ENCODE data around the gene COPS8.
A peak's percentile ranks its signal among the peaks of the same experiment; 100 is the strongest.

The COPS8 gene

GRCh38 chr2:237122214-237122666, 36.6 kb downstream of the COPS8 start:
- Histone ChIP-seq H3K27ac (ENCODE audit: low read length) (no peak overlapping the region), H3K9ac (ENCODE audit: low read length in 2 of 2) (no peak overlapping the region), H3K4me3 (ENCODE audit: low read length in 2 of 2) (no peak overlapping the region), H3K27me3 (ENCODE audit: control insufficient read depth in 1 of 2, insufficient read depth in 2 of 2, low read length in 2 of 2) (no peaks in the 10 kb centered on the region), H3K9me3 (ENCODE audit: control insufficient read depth in 2 of 2, low read length in 2 of 2) (no peaks in the 10 kb centered on the region), H3K4me1 (ENCODE audit: control insufficient read depth, insufficient read depth, low read length) (peaks cover 17% of the 10 kb centered on the region), H3K36me3 (ENCODE audit: control insufficient read depth in 2 of 2, insufficient read depth in 2 of 2, low read length in 2 of 2) (no peaks in the 10 kb centered on the region)

GRCh38 chr2:237124820-237125219, 39.1 kb downstream of the COPS8 start:
- Histone ChIP-seq H3K4me3 (ENCODE audit: low read length in 2 of 2) (peak overlapping the region in 1 of 2 donors; percentile 8), H3K9me3 (ENCODE audit: control insufficient read depth in 2 of 2, low read length in 2 of 2) (no peaks in the 10 kb centered on the region), H3K9ac (ENCODE audit: low read length in 2 of 2) (no peak overlapping the region), H3K27me3 (ENCODE audit: control insufficient read depth in 1 of 2, insufficient read depth in 2 of 2, low read length in 2 of 2) (no peaks in the 10 kb centered on the region), H3K27ac (ENCODE audit: low read length) (peak overlapping the region; percentile 90), H3K36me3 (ENCODE audit: control insufficient read depth in 2 of 2, insufficient read depth in 2 of 2, low read length in 2 of 2) (no peaks in the 10 kb centered on the region), H3K4me1 (ENCODE audit: control insufficient read depth, insufficient read depth, low read length) (peaks cover 38% of the 10 kb centered on the region)

DNA sequence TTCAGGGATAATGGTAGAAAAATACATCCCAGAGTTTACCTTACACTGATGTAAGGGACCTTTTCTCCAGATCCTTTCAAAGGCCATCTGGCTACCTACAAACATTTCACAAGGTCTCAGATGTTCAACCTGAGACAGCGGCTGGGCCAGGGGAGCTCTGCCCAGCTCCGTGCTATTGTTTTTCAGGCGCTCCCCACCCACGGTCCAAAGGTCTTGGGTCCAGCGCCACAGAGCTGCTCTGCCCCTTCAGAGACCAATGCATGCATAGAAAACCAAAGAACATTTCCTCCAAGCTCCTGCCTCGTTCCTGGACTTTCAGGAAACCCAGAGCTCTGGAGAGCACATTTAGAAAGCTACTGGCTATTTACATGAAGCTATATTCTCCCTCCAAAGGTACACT, 40.3 kb downstream of the COPS8 start:
- Histone ChIP-seq H3K36me3 (ENCODE audit: control insufficient read depth in 2 of 2, insufficient read depth in 2 of 2, low read length in 2 of 2) (no peaks in the 10 kb centered on the region), H3K4me1 (ENCODE audit: control insufficient read depth, insufficient read depth, low read length) (peaks cover 41% of the 10 kb centered on the region), H3K4me3 (ENCODE audit: low read length in 2 of 2) (peak overlapping the region; percentile 12 to 58), H3K9me3 (ENCODE audit: control insufficient read depth in 2 of 2, low read length in 2 of 2) (no peaks in the 10 kb centered on the region), H3K27ac (ENCODE audit: low read length) (peak overlapping the region; percentile 90), H3K27me3 (ENCODE audit: control insufficient read depth in 1 of 2, insufficient read depth in 2 of 2, low read length in 2 of 2) (no peaks in the 10 kb centered on the region), H3K9ac (ENCODE audit: low read length in 2 of 2) (peak overlapping the region; percentile 66 to 70)

DNA sequence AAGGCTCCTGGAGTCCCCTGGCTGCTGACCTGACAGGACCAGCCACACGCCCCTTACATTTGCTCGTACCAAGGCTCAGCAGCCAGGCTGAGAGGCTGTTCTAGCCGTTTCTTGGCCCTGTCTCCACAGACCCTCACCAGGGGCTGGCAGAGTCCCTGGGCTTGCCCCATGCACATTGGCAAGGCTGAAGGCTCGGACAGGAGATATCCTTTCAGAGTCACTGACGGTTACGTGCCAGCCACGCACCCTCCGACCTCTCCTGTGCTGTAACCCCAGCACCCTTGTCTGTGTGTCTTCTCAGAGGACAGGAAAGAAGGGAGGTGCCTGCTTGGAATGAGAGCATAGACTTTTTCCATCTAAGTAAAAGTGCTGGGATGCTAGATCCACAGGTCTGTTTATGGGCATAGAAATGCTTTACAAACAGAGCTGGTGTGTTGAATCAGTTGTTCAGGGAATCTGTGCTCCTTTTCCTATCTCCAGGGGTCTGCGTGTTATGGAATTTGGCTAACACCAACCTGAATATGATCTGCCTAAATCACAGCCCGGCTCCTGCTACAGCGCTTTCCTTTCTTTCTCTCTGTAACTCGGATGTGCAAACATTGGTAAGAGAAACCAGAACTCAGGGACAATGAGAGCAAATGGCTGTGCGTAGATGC, 41.0 kb downstream of the COPS8 start:
- H3K27ac ChIP-seq (ENCODE audit: low read length): peak overlapping the region; percentile 90
- H3K9ac ChIP-seq (ENCODE audit: low read length in 2 of 2): peak overlapping the region; percentile 66 to 70
- H3K9me3 ChIP-seq (ENCODE audit: control insufficient read depth in 2 of 2, low read length in 2 of 2): no peaks in the 10 kb centered on the region
- no peaks in the 10 kb centered on the region for H3K36me3 ChIP-seq (ENCODE audit: control insufficient read depth in 2 of 2, insufficient read depth in 2 of 2, low read length in 2 of 2)
- H3K4me1 ChIP-seq (ENCODE audit: control insufficient read depth, insufficient read depth, low read length): peaks cover 41% of the 10 kb centered on the region
- H3K27me3 ChIP-seq (ENCODE audit: control insufficient read depth in 1 of 2, insufficient read depth in 2 of 2, low read length in 2 of 2): no peaks in the 10 kb centered on the region
- H3K4me3 ChIP-seq (ENCODE audit: low read length in 2 of 2): peak overlapping the region; percentile 20 to 58

DNA sequence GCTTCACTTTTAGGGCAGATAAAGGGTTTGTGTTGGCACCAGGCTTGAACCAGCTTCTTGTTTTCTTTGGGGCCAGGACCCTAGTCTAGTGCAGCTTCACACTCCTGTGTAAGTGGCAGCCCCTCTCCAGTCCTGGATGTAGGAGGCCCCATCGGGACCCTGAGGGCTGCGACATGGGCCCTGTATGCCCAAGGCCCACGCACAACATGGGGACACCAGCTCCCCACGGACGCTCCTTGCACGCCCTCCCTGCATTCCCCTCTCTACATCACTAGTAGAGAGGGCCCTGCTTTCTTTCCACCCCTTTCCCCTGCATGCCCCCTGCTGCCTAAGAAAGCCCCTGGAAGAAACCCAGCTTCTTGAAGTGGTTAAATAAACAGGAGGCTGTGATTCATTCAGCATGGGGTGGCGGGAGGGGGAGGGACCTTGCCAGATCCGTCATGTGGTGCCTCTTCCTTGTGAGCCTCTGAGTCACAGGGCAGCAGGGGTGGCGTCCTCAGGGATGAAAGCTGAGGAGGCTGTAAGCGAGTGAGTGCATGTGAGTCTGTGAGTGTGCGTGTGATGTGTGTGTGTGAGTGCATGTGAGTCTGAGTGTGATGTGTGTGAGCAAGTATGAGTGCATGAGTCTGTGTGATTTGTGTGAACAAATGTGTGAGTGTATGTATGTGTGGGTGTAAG, 42.5 kb downstream of the COPS8 start:
- no peaks in the 10 kb centered on the region for H3K27me3 ChIP-seq (ENCODE audit: control insufficient read depth in 1 of 2, insufficient read depth in 2 of 2, low read length in 2 of 2)
- peak overlapping the region in 1 of 2 donors; percentile 44 for H3K4me3 ChIP-seq (ENCODE audit: low read length in 2 of 2)
- peak overlapping the region; percentile 51 to 70 for H3K9ac ChIP-seq (ENCODE audit: low read length in 2 of 2)
- H3K9me3 ChIP-seq (ENCODE audit: control insufficient read depth in 2 of 2, low read length in 2 of 2): no peaks in the 10 kb centered on the region
- H3K4me1 ChIP-seq (ENCODE audit: control insufficient read depth, insufficient read depth, low read length): peaks cover 44% of the 10 kb centered on the region
- no peaks in the 10 kb centered on the region for H3K36me3 ChIP-seq (ENCODE audit: control insufficient read depth in 2 of 2, insufficient read depth in 2 of 2, low read length in 2 of 2)
- peak overlapping the region; percentile 90 for H3K27ac ChIP-seq (ENCODE audit: low read length)

GRCh38 chr2:237128845-237129592, 43.3 kb downstream of the COPS8 start:
- Histone ChIP-seq H3K4me1 (ENCODE audit: control insufficient read depth, insufficient read depth, low read length) (peaks cover 44% of the 10 kb centered on the region), H3K9ac (ENCODE audit: low read length in 2 of 2) (no peak overlapping the region)

GRCh38 chr2:237129625-237130263, 44.1 kb downstream of the COPS8 start:
- H3K27ac ChIP-seq (ENCODE audit: low read length): no peak overlapping the region
- H3K9ac ChIP-seq (ENCODE audit: low read length in 2 of 2): no peak overlapping the region
- no peaks in the 10 kb centered on the region for H3K9me3 ChIP-seq (ENCODE audit: control insufficient read depth in 2 of 2, low read length in 2 of 2)
- no peaks in the 10 kb centered on the region for H3K27me3 ChIP-seq (ENCODE audit: control insufficient read depth in 1 of 2, insufficient read depth in 2 of 2, low read length in 2 of 2)
- peaks cover 46% of the 10 kb centered on the region for H3K4me1 ChIP-seq (ENCODE audit: control insufficient read depth, insufficient read depth, low read length)
- no peaks in the 10 kb centered on the region for H3K36me3 ChIP-seq (ENCODE audit: control insufficient read depth in 2 of 2, insufficient read depth in 2 of 2, low read length in 2 of 2)
- no peak overlapping the region for H3K4me3 ChIP-seq (ENCODE audit: low read length in 2 of 2)

More at GRCh38 chr2:237128845-237129592, 43.3 kb downstream of the COPS8 start:
- Histone ChIP-seq H3K27me3 (ENCODE audit: control insufficient read depth in 1 of 2, insufficient read depth in 2 of 2, low read length in 2 of 2) (no peaks in the 10 kb centered on the region), H3K4me3 (ENCODE audit: low read length in 2 of 2) (peak overlapping the region in 1 of 2 donors; percentile 44), H3K27ac (ENCODE audit: low read length) (peak overlapping the region; percentile 90), H3K9me3 (ENCODE audit: control insufficient read depth in 2 of 2, low read length in 2 of 2) (no peaks in the 10 kb centered on the region), H3K36me3 (ENCODE audit: control insufficient read depth in 2 of 2, insufficient read depth in 2 of 2, low read length in 2 of 2) (no peaks in the 10 kb centered on the region)

GRCh38 chr2:237130562-237131421, 45.1 kb downstream of the COPS8 start:
- Histone ChIP-seq H3K4me1 (ENCODE audit: control insufficient read depth, insufficient read depth, low read length) (peaks cover 41% of the 10 kb centered on the region), H3K9ac (ENCODE audit: low read length in 2 of 2) (no peak overlapping the region), H3K4me3 (ENCODE audit: low read length in 2 of 2) (no peak overlapping the region), H3K27me3 (ENCODE audit: control insufficient read depth in 1 of 2, insufficient read depth in 2 of 2, low read length in 2 of 2) (no peaks in the 10 kb centered on the region), H3K27ac (ENCODE audit: low read length) (no peak overlapping the region), H3K9me3 (ENCODE audit: control insufficient read depth in 2 of 2, low read length in 2 of 2) (no peaks in the 10 kb centered on the region), H3K36me3 (ENCODE audit: control insufficient read depth in 2 of 2, insufficient read depth in 2 of 2, low read length in 2 of 2) (no peaks in the 10 kb centered on the region)

- Histone ChIP-seq H3K9ac (ENCODE audit: low read length in 2 of 2) (no peak overlapping the region), H3K27me3 (ENCODE audit: control insufficient read depth in 1 of 2, insufficient read depth in 2 of 2, low read length in 2 of 2) (no peaks in the 10 kb centered on the region), H3K36me3 (ENCODE audit: control insufficient read depth in 2 of 2, insufficient read depth in 2 of 2, low read length in 2 of 2) (no peaks in the 10 kb centered on the region), H3K4me1 (ENCODE audit: control insufficient read depth, insufficient read depth, low read length) (peaks cover 30% of the 10 kb centered on the region), H3K9me3 (ENCODE audit: control insufficient read depth in 2 of 2, low read length in 2 of 2) (no peaks in the 10 kb centered on the region), H3K4me3 (ENCODE audit: low read length in 2 of 2) (no peak overlapping the region), H3K27ac (ENCODE audit: low read length) (no peak overlapping the region)
Observed at GRCh38 chr2:237131749-237132533, 46.3 kb downstream of the COPS8 start.

All from stomach smooth muscle (tissue), 2 donors.